GM12878 (cell line): ENCODE measurements around the gene PAX5. TPM values are rescaled to one million over a fixed set of nuclear protein-coding genes. Genes with fewer than 3 reads are reported as not detected.
A peak's percentile ranks its signal among the peaks of the same experiment; 100 is the strongest.

Experiments
- ATAC-seq: fragments of 200-7000 bp; cut with Tn5 transposase; 3 replicates; pipeline ENCODE4 v1.9.1; 2020; ENCODE audit warnings: mild to moderate bottlenecking, moderate library complexity
- BruUV-seq: library from RNA; stranded (reverse); fragments of 400-500 nt; replicated peaks from 2 replicates; lab custom pipeline; 2021; lab: Mats Ljungman, UMichigan
- CTCF ChIA-PET: fragments of 300-600 bp; sonication (Branson Sonifier 250); formaldehyde crosslinking; extraction: SDS; loops from one replicate; lab custom pipeline; 2021; ENCODE audit warnings: inconsistent platforms; lab: Yijun Ruan, JAX
- POLR2A ChIA-PET: fragments of 350-600 bp; formaldehyde crosslinking; extraction: SDS; loops from one replicate; lab custom pipeline; 2021; ENCODE audit warnings: inconsistent platforms; lab: Charles Lee
- RAD21 ChIA-PET: fragments of 300-600 bp; sonication (Branson Sonifier 250); formaldehyde crosslinking; loops from one replicate; lab custom pipeline; 2023; ENCODE audit warnings: antibody characterized with exemption; ENCODE audit not compliant: unreplicated experiment; lab: Charles Lee
- SMC1A ChIA-PET: fragments of 300-600 bp; sonication (Branson Sonifier 250); formaldehyde crosslinking; loops from one replicate; lab custom pipeline; 2023; ENCODE audit not compliant: unreplicated experiment, uncharacterized antibody; lab: Charles Lee
- DNase-seq: peaks from one replicate; pipeline ENCODE4 v3.0.0-alpha.2; 2011; ENCODE audit warnings: low read depth, low spot score
- FAIRE-seq: peaks from 3 replicates; lab custom pipeline; 2011; peaks lifted over from hg19 to GRCh38; lab: Jason Lieb, UNC
- H2AFZ ChIP-seq: 2 replicates; pipeline ENCODE4 v1.6.0; 2011; ENCODE audit warnings: low read depth, low read length, control low read depth; ENCODE audit not compliant: control insufficient read depth
- H3K27ac ChIP-seq: 2 replicates; pipeline ENCODE4 v1.5.1; 2011; ENCODE audit warnings: control low read depth; ENCODE audit not compliant: control insufficient read depth, insufficient read depth
- H3K27me3 ChIP-seq, 2 experiments: replicated peaks in 1 of 2; 2 replicates each; pipeline versions ENCODE4 v1.6.0 to v1.6.1; 2011; ENCODE audit warnings: low read length in 1 of 2; ENCODE audit not compliant: control insufficient read depth in 2 of 2, insufficient read depth in 2 of 2
- H3K36me3 ChIP-seq, 2 experiments: 2 replicates each; pipeline ENCODE4 v1.5.1; 2011; ENCODE audit warnings: low read length in 1 of 2; ENCODE audit not compliant: control insufficient read depth in 2 of 2, insufficient read depth in 2 of 2
- H3K4me1 ChIP-seq: 2 replicates; pipeline ENCODE4 v1.6.1; 2011; ENCODE audit warnings: mild to moderate bottlenecking, low read length, moderate library complexity, mixed read lengths; ENCODE audit not compliant: control insufficient read depth, insufficient read depth
- H3K4me2 ChIP-seq: 2 replicates; pipeline ENCODE4 v1.6.0; 2011; ENCODE audit warnings: control low read depth; ENCODE audit not compliant: control insufficient read depth, insufficient read depth
- H3K4me3 ChIP-seq: fragments of 200-600 bp; sonication (generic); 2 replicates; pipeline ENCODE4 v1.5.1; 2016
- H3K79me2 ChIP-seq: 2 replicates; pipeline ENCODE4 v1.6.0; 2011; ENCODE audit warnings: low read length; ENCODE audit not compliant: control insufficient read depth, insufficient read depth
- H3K9ac ChIP-seq: 2 replicates; pipeline ENCODE4 v1.8.0; 2011; ENCODE audit warnings: low read length, control low read depth, mixed read lengths; ENCODE audit not compliant: control insufficient read depth, insufficient read depth
- H3K9me3 ChIP-seq: replicated peaks from 3 replicates; pipeline ENCODE4 v1.5.1; 2011; ENCODE audit warnings: mild to moderate bottlenecking, low read length; ENCODE audit not compliant: control insufficient read depth, insufficient read depth
- H4K20me1 ChIP-seq: 2 replicates; pipeline ENCODE4 v1.6.0; 2011; ENCODE audit not compliant: control insufficient read depth, insufficient read depth
- CBX3 ChIP-seq: fragments of 200-600 bp; sonication (generic); IDR thresholded peaks from 2 replicates; pipeline ENCODE4 v1.6.1; 2016; ENCODE audit warnings: low read depth, borderline replicate concordance
- CBX5 ChIP-seq: sonication (generic); IDR thresholded peaks from 2 replicates; pipeline ENCODE4 v1.6.1; 2016; ENCODE audit warnings: low read depth, moderate library complexity, mild to moderate bottlenecking, inconsistent platforms
- DPF2 ChIP-seq: fragments of 450-650 bp; IDR thresholded peaks from 2 replicates; pipeline ENCODE4 v1.6.1; 2017; ENCODE audit warnings: mild to moderate bottlenecking
- EGR1 ChIP-seq, 2 experiments: IDR thresholded peaks; 1 replicate in 1 of 2; 2 replicates in 1 of 2; pipeline ENCODE4 v1.6.1; 2011 to 2012; ENCODE audit warnings: low read depth in 2 of 2, low read length in 2 of 2, borderline replicate concordance in 1 of 2, mild to moderate bottlenecking in 1 of 2, moderate library complexity in 1 of 2
- ETV6 ChIP-seq, 2 experiments: fragments of 450-650 bp in 1 of 2; IDR thresholded peaks in 1 of 2; conservative IDR thresholded peaks in 1 of 2; 2 replicates each; pipeline ENCODE4 v1.6.1; 2014; ENCODE audit warnings: antibody characterized with exemption in 1 of 2, borderline replicate concordance in 1 of 2, low read depth in 1 of 2, mild to moderate bottlenecking in 1 of 2, moderate library complexity in 1 of 2
- HSF1 ChIP-seq: fragments of 150-350 bp; IDR thresholded peaks from 2 replicates; pipeline ENCODE4 v1.6.1; 2014; ENCODE audit warnings: mild to moderate bottlenecking, low read depth, low read length
- MEF2B ChIP-seq: fragments of 450-650 bp; IDR thresholded peaks from 2 replicates; pipeline ENCODE4 v1.6.1; 2018; ENCODE audit warnings: mild to moderate bottlenecking, moderate library complexity; ENCODE audit not compliant: partially characterized antibody, poor library complexity, severe bottlenecking
- RCOR1 ChIP-seq: conservative IDR thresholded peaks from 2 replicates; pipeline ENCODE4 v1.6.1; 2012; ENCODE audit warnings: low read depth, low read length, improper control_type of control experiment
- ZSCAN29 ChIP-seq: fragments of 450-650 bp; IDR thresholded peaks from 2 replicates; pipeline ENCODE4 v1.6.1; 2017; ENCODE audit warnings: mild to moderate bottlenecking, moderate library complexity
- WGBS: methylation state at CpG from one replicate; pipeline ENCODE4 v1.1.6; 2016; ENCODE audit warnings: low lambda C conversion rate; ENCODE audit not compliant: insufficient replicate concordance, insufficient coverage; ENCODE audit errors: missing lambda C conversion rate; 5-methylcytosine and 5-hydroxymethylcytosine counted together
- in situ Hi-C: fragments of 300-500 bp; cut with MboI; formaldehyde crosslinking; loops from 9 replicates; pipeline ENCODE4 v1.14.3; 2018; ENCODE audit warnings: mixed read lengths
- intact Hi-C: fragments of 100-400 bp; cut with micrococcal nuclease; formaldehyde crosslinking; loops from one replicate; pipeline ENCODE4 v1.14.2; 2022; ENCODE audit not compliant: unreplicated experiment
- polyA plus RNA-seq, 11 experiments: library from polyadenylated mRNA; depleted of rRNA in 4 of 11; unstranded in 6 of 11; stranded (reverse) in 5 of 11; fragments of >200 nt; fragmentation: Nextera tagmentation in 4 of 11; fragmentation: Illumina TruSeq in 1 of 11; extraction: Ambion mirVana in 4 of 11; extraction: Trizol in 1 of 11; gene quantifications; 1 replicate in 1 of 11; 2 replicates in 10 of 11; pipeline versions ENCODE4 v1.2.1 to v1.2.3, GENCODE V29; 2011 to 2016; ENCODE audit warnings: inconsistent platforms in 2 of 11, missing spikeins in 2 of 11, low read depth in 1 of 11
- total RNA-seq, 4 experiments: library from RNA; depleted of rRNA in 3 of 4; stranded (reverse); fragments of >200 nt in 3 of 4; fragmentation: Illumina TruSeq in 1 of 4; extraction: Trizol in 1 of 4; gene quantifications; 2 replicates each; pipeline versions ENCODE4 v1.2.1 to v1.2.3, GENCODE V29; 2013 to 2021

The PAX5 gene
- total and polyA plus RNA-seq, 10 of the 15 experiments (the other 5 are each of a cell fraction or from before 2014, with no cell fraction given), result 2.2 to 123 (median 31.9) TPM

- no peak for TF ChIP-seq CBX5
- TF ChIP-seq ZSCAN29, result no peak
- no peak for TF ChIP-seq DPF2
- TF ChIP-seq MEF2B, result no peak
- no peak for TF ChIP-seq CBX3
- TF ChIP-seq HSF1, result no peak
These were observed 103.1 kb downstream of the PAX5 start (continued) for GRCh38 chr9:36930941-36931340.

- Histone ChIP-seq H3K4me1 (peaks cover 25% of the 10 kb centered on the region), H3K4me3 (no peak overlapping the region), H3K27me3 (no peaks in the 10 kb centered on the region), H2AFZ (no peak overlapping the region), H4K20me1 (no peaks in the 10 kb centered on the region), H3K79me2 (peaks cover 27% of the 10 kb centered on the region), H3K27ac (peak overlapping the region; percentile 55), H3K9ac (no peak overlapping the region; the same call in 1 of the 2 replicates), H3K36me3 (peaks cover 28 to 46% of the 10 kb centered on the region in 2 experiments), H3K4me2 (peak overlapping the region; percentile 30), H3K9me3 (peaks cover 7% of the 10 kb centered on the region; the same call in 2 of the 3 replicates)
- FAIRE-seq (no peak), ATAC-seq (peak; percentile 10; the same call in 1 of the 3 replicates), DNase-seq (no peak)
- 36% methylated on average over 5 of the region's 5 CpGs for WGBS
- SMC1A ChIA-PET, result interaction anchor here (1.3 kb wide), 1 partner anchor 9 kb away, joined by 4 read pairs; no protein-coding TSS in a partner anchor
- CTCF ChIA-PET, result interaction anchor here (0.8 kb wide), 1 partner anchor 56 kb away, joined by 3 read pairs; no protein-coding TSS in a partner anchor
- RAD21 ChIA-PET, result no interaction called here
- intact Hi-C loops (no loop called here), in situ Hi-C loops (loop anchor here (25.0 kb wide), 1 partner anchor 1058 kb away; no protein-coding TSS in a partner anchor)
- BruUV-seq, result no TSS peak
- TF ChIP-seq RCOR1 (no peak), ETV6 (conservative IDR thresholded peaks at IDR 0.05 in 1 of 2, IDR thresholded peaks at IDR 0.05 in 1 of 2; ENCODE audit: borderline replicate concordance in 1 of 2, low read depth in 1 of 2) (peak in 1 of 2 experiments; percentile 97; a peak in 1 of 4 replicates), EGR1 (IDR thresholded peaks at IDR 0.05; ENCODE audit: borderline replicate concordance in 1 of 2, low read depth in 2 of 2, low read length in 2 of 2) (peak in 1 of 2 experiments; percentile 29; a peak in 1 of 3 replicates)
- POLR2A ChIA-PET, result no interaction called here
These were observed 104.8 kb downstream of the PAX5 start for GRCh38 chr9:36929350-36929675.
